Measurements from ENCODE around the gene CROCC.
A peak's percentile ranks its signal among the peaks of the same experiment; 100 is the strongest.
"Not testable (repeated sequence)": the region's sequence is repeated elsewhere in the genome, so short reads cannot be mapped to it uniquely, and the experiment has no call there.

CROCC gene, protein sequence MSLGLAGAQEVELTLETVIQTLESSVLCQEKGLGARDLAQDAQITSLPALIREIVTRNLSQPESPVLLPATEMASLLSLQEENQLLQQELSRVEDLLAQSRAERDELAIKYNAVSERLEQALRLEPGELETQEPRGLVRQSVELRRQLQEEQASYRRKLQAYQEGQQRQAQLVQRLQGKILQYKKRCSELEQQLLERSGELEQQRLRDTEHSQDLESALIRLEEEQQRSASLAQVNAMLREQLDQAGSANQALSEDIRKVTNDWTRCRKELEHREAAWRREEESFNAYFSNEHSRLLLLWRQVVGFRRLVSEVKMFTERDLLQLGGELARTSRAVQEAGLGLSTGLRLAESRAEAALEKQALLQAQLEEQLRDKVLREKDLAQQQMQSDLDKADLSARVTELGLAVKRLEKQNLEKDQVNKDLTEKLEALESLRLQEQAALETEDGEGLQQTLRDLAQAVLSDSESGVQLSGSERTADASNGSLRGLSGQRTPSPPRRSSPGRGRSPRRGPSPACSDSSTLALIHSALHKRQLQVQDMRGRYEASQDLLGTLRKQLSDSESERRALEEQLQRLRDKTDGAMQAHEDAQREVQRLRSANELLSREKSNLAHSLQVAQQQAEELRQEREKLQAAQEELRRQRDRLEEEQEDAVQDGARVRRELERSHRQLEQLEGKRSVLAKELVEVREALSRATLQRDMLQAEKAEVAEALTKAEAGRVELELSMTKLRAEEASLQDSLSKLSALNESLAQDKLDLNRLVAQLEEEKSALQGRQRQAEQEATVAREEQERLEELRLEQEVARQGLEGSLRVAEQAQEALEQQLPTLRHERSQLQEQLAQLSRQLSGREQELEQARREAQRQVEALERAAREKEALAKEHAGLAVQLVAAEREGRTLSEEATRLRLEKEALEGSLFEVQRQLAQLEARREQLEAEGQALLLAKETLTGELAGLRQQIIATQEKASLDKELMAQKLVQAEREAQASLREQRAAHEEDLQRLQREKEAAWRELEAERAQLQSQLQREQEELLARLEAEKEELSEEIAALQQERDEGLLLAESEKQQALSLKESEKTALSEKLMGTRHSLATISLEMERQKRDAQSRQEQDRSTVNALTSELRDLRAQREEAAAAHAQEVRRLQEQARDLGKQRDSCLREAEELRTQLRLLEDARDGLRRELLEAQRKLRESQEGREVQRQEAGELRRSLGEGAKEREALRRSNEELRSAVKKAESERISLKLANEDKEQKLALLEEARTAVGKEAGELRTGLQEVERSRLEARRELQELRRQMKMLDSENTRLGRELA (N-terminal part only)

DNA sequence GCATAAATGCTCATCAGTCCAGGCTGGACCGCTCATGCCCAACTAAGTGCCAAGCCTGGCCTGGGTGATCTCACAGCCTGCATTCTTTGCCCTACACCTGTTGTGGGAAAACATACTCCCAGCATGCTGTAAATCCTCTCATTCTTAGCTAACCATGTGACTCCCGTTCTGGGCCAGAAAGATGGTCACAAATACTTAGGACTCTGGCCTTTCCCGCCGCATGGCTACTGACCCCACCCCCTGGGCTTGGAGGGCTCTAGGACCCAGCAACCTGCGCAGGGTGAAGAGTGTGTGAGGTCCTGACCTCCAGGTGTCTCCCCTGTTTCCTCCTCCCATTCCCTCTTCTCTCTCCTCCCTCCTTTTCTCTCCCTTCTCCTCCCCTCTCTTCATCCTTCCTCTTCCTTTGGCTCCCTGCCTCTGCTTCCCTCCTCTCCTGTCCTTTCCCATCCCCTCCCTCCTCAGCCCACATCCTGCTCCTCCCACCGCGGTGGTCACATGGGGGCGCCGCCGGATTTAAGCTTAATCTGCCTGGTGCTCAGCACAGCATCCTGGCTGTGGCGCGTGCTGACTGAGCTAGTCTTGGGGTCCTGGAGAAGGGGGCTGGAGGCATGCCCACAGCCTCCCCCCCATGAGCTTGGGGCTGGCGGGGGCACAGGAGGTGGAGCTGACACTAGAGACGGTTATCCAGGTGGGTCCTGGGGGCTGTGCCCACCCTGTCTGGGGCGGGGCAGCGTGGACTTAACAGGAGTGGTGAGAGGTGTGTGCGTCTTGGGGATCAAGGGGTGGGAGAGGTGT lies at the start of gene CROCC:
CROCC (plus strand) TSS at position 541 of the 795 bp plus-strand sequence; CDS start at position 629, 88 bp downstream.
- DNase-seq = peak; percentile 80

DNA sequence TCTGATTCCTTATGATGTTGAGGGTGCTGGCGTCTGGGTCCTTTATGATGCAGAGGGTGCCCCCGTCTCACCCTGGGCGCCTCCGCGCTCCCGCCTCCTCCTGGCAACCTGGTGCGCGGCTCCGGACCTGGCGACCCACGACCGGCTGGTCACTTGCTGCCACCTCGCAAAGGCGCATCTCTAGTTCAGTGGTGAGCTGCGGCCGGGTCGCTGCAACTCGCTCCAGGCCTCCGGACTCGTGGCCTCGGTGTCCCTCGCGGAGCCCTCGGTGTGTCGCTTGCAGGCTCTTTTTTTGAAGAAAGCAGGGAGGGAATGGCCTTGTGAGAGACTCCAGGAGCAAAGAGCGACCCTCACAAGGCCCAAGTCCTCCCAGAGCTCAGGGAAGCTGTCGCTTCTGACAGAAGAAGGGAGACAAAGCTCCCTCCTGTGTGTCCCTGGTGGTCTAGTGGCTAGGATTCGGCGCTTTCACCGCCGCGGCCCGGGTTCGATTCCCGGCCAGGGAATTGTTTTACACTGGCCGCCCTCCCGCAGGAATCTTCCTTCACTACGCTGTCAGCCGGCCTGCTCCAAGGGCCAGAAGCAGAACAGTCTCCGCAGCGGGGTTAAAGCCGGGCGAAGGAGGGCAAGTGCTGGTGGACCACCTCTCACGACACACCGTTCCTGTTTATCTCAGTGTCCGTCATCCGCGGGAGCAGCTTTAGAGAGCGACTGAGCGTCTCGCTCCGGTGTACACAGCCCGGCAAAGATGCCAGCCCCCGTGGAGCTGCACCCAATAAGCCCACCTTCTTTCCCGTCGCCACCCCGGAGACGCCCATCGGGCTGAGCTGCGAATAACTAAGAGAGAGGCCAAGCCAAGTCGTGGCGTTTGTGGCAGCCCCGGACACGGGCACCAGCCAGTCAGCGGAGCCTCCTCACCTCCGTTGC lies 49.3 kb upstream of the CROCC start:
- peak; percentile 89 for DNase-seq

DNA sequence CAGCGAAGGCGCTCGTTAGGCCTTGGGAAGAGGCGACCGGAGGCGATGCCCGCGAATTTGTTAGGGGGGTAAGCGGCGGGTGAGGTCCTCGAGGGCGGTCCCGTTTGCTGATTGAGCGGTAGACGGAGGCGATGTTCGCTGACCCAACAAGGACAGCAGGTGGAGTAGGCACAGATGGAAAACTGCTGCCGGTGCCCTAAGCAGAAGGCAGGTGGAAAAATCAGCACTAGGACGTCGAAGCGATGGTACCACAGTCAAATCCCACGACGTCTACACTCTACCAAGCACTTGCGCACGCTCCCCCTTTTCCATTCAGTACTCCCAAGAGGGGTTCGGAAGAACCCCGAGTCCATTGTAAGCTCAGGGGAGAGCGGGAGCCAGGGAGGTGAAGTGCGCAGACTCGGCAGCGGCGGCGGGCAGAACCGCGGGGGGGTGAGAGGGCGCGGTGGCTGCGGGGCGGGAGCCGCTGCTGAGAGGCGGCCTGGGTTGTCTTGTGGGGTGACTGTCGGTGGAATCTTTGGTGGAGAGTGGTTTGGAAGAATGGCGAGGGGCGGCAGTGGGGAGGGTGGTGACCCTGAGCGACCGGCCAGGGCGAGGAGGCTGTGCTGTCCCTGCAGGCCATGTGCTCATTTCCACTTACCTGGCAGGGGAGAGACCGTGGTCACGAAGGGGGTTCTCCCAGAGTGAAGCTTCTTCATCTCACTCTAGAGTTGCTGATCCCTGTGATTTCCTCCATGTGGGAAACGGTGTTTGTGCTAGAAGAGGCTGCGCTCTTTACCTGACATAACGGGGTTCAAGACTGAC lies 48.5 kb upstream of the CROCC start:
- peak; percentile 54 for DNase-seq

DNA sequence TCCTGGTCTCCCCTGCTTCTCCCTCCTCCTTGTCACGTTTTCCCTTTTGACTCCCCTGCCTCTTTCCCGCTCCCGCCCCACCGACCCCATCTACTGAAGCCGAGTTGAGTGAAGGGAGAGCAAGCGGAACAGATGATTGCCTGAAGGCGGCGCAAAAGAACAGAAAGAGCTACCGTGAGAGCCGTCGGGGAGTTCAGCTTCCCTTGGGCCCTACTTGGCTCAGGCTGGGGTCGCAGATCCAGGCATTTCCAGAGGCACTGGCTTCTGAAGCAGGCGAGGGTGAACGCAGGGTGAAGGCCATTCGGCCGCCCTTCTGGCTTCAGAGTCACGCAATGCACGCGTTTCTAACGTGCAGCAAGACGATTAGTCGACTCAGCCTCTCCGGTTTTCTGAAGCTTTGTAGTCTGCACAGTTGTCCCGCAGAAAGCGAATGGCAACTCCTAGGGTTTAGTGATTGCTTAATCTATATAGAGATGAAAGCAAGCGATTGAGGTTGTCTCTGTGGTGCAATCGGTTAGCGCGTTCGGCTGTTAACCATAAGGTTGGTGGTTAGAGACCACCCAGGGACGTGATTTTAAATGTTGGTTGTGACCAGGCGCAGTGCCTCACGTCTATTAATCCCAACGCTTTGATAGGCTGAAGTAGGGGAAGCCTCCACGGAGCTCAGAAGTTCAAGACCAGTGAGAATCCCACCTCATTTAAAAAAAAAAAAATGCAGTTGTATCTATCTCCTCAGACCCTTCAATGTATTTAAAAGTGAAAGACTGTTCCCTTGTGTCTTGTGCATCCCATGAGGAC lies 46.6 kb upstream of the CROCC start:
- not testable (repeated sequence) for DNase-seq

DNA sequence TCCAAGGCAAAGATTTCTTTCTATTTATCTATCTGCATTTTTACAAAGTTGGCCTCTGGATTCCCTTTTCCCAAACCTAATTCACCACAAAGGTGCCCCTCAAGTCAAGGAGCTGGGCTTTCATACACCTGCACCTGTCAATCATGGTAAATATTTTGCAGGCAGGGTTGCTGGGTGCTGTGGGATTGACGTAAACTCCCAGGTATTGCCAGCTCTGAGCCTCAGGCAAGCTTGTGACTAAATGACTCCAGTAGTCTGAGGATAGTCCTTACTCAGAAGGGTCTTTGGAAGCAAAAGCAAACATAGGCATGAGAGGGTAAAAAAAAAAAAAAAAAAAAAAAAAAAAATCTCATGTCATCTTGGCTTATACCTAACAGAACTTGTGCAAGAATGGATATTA lies 40.0 kb upstream of the CROCC start:
- not testable (repeated sequence) for DNase-seq

DNA sequence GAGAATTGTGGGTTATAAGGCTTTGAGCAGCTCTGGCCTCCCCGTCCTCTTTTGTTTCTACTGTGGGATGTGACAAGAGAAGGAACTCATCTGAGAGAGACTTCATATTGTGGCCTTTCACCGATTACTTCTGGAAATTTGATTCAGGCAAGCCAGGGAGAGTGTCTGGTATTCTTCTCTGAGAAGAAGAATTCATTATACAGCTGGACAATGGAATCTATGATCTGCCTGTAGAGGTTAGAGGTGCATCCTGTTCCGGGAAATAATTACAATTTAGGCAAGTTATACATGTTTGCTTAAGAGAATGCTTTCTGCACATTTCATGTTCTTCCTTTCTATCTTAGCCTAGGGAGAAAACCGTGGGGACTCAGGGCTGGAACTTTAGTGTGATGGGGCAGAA lies 38.7 kb upstream of the CROCC start:
- DNase-seq = no peak

DNA sequence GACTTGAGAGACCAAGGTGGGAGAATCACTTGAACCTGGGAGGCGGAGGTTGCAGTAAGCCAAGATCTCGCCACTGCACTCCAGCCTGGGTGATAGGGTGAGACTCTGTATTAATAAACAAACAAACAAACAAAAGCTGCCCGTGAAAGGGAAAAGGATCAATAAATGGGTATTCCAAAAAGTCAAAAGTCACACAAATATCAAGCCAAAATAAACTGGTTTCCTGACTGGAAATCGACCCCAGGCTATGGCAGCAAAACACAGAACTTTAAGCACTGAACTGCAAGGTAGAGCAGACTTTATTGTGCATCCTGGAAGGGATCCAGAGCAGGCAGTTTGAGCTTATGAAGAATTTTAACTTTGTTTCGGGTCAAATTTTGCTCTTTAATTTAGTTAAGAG lies 37.2 kb upstream of the CROCC start:
- not testable (repeated sequence) for DNase-seq

DNA sequence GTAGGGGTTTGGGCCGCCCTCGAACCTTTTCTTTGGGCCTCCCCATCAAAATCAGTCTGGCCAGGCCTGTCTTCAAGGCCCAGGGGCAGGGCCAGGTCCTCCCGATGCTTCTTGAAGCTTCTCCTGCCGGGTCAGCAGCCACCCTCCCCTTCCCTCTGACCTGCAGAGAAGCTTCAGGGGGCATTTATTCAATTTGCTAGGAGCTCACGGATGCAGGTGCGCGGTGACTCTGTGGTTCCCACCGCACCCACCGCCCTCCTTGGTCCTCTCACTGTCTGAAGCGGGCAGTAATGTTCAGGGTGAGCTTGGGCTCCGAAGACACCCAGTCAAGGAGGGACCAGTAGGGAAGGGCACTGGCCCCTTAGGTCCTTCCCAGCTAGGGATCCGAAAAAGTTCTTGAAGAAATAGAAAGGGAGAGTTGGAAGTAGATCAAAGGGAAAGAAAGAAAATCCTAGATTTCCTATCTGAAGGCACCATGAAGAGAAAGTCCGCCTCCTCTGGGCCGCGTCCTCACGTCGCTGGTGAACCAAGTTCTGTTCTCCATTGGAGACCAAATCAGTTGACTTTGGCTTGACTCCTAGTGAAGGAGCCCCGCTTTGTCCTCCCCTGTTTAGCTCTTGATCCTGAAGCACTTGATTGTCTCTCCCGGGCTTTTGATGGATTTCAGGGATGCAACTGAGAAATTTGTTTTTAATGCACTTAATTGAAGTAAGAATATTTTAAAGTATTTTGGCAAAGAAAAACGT lies 34.7 kb upstream of the CROCC start:
- no peak for DNase-seq

DNA sequence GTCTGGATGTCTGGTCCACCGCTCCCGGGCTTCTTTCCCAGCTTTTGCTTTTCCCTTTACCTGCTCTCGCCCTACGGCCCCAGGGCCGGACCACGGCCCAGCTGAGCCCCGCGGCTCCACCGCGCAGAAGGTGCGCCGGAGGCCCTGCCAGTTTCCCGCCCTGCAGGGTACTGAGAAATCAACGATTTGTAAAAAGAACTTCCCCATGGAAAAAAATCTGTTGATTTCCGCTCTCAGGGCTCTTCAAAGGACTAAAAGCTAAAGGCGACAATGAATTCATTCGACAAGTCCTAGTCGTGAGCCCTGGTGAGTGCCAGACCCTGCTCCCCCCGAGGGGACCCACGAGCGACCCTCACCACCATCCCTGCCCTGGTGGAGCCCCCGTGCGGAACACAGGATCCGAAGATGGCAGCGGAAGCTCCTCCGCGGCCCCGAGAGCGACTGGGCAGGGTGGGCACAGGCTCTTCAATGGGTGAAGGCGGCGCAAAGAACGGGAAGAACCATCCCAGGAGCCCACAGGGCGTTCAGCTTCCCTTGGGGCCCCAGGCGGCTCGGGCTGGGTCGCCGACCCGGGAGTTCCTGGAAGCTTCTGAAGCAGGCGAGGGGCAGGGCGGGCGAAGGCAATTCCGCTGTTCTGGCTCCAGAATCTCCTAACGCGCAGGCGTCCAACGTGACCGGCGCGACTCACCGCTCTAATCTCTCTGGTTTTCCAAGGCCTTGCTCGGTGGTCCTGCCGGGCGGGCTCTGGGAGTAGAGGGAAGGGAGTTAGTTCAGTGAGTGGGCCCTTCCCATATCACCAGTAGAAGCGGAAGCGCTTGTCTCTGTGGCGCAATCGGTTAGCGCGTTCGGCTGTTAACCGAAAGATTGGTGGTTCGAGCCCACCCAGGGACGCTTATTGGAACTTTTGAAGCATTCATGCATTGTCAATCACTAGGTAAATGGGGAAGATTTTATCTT lies 32.6 kb upstream of the CROCC start:
- DNase-seq = peak; percentile 90

DNA sequence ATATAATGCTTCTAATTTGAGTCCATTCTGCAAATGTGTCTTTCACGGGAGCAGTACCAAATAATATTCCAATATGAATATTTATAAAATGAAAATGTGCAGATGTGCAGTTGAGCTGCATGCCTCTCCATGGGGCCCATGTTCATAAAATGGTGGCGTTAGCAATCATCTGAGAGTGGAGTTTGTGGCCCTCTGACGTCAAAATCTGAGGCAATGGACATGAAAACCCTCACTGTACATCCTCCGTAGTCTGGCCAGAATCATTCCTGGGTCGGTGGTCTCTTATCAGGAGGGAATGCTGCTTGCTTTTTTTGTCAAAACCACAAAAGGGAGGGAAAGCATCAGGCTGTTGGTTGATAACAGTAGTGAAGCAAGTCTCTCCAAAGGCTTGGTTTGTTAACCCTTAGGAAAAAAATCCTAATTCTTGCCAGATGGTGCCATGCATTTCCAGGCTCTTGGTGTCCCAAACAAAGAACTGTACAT lies 31.2 kb upstream of the CROCC start:
- not testable (repeated sequence) for DNase-seq

DNA sequence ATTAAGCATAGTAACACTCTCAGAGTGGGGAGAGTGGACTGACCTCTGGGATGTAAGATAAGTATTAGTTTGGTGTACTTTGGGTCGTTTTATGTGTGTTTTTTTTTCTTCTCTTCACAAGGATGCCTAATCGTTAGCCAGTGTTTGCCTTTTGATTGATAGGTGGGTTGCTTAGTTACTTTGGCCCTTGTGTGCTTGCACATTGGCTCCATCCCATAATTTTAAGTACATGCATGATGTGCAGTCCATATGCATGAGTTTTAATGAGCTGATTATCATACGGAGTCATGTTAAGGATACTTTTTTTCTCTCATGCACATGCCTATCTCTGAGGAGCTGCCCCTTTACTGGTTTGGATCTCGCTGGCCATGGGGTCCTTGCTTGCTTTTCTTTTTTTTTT lies 30.7 kb upstream of the CROCC start:
- DNase-seq = not testable (repeated sequence)

DNA sequence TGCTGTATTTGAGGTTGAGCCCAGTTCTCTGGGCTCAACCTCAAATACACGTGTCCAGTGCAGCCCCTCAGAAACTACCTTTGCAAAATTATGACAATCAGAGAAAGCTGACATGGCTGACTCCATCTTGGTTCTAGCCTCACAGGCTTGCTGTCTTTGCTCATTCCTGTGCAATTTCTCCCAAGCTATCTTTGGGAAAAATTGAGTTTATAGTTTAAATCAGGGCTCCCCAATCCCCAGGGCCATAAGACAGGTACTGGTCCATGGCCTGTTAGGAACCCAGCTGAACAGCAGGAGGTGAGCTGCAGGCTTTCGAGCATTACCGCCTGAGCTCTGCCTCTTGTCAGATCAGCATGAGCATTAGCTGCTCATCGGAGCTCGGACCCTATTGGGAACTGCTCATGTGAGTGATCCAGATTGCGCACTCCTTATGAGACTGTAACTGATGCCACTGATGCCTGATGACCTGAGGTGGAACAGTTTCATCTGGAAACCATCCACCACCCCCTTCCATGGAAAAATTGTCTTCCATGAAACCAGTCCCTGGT lies 28.7 kb upstream of the CROCC start:
- not testable (repeated sequence) for DNase-seq

DNA sequence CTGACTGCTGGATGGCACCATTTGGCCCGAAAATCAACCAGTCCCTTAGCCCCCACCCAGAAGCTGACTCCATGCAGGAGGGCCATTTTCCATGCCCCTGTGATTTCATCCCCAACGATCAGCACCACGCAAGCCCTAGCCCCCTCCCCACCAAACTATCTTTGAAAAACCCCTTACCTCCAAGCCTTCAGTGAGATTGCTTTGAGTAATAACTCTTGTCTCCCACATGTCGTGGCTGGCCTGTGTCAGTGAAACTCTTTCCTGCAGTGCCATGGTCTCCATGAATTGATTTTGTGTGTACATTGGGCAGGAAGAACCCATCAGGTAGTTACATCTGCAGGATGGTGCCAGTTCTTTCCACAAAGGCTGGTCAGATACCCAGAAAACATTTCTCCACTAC lies 27.9 kb upstream of the CROCC start:
- not testable (repeated sequence) for DNase-seq

DNA sequence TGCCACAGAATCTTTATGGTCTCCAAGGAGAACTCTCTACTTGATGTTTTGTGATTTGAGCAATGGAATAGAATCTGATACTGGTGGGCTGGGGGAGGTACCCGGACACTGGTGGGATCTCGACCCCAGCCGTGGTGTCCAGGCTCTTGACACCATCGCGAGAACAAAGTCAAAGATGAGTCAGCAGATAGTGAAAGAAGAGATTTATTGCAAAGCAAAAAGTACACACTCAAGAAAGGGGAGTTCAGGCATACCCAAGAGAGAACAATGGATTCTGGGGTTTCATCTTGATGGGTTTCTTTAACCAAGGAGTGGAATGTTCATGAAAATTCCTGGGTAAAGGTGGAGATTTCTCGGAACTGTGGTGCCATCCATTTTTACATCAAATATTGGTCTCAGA lies 27.4 kb upstream of the CROCC start:
- not testable (repeated sequence) for DNase-seq

DNA sequence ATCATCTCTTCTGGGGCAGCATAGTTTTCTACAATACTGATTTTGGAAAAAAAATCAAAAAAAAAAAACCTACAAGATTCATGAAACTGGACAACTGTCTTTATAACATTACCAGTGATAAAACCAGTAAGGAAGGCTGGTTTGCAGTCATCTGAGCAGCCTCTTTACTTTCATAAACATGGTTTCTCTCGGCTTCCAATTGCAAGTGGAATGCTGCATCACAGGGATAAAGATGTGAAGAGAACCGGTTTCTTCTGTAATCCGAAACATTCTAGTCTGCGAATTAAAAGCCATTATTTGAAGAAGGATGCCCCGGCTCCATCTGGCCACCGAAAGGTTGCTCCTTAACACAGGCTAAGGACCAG lies 26.5 kb upstream of the CROCC start:
- not testable (repeated sequence) for DNase-seq

DNA sequence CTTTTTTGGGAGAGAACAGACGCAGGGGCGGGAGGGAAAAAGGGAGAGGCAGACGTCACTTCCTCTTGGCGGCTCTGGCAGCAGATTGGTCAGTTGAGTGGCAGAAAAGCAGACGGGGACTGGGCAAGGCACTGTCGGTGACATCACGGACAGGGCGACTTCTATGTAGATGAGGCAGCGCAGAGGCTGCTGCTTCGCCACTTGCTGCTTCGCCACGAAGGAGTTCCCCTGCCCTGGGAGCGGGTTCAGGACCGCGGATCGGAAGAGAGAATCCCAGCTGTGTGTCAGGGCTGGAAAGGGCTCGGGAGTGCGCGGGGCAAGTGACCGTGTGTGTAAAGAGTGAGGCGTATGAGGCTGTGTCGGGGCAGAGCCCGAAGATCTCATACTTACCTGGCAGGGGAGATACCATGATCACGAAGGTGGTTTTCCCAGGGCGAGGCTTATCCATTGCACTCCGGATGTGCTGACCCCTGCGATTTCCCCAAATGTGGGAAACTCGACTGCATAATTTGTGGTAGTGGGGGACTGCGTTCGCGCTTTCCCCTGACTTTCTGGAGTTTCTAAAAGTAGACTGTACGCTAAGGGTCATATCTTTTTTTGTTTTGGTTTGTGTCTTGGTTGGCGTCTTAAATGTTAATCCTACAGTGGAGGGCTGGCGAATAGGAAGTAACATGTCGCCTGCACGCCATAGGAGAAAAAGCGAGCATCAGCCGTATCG lies 26.0 kb upstream of the CROCC start, which contains the start of gene RNU1-2:
RNU1-2 (plus strand) TSS at position 383 of the 718 bp plus-strand sequence.
- peak; percentile 90 for DNase-seq

All from stimulated activated CD8-positive, alpha-beta memory T cell treated with anti-CD3 and anti-CD28 coated beads, Interleukin-4, amount 100 ng/mL, for 48 hours (primary cell).